K562 (cell line): ENCODE measurements around the gene PCDH9. TPM values are rescaled to one million over a fixed set of nuclear protein-coding genes. Genes with fewer than 3 reads are reported as not detected.

Experiments
- ATAC-seq: fragments of 200-7000 bp; cut with Tn5 transposase; 3 replicates; pipeline ENCODE4 v1.9.1; 2020; ENCODE audit warnings: moderate library complexity
- BruUV-seq: library from RNA; stranded (reverse); fragments of 400-500 nt; replicated peaks from 2 replicates; lab custom pipeline; 2021; lab: Mats Ljungman, UMichigan
- CTCF ChIA-PET: fragments of 300-600 bp; formaldehyde crosslinking; extraction: SDS; loops from one replicate; lab custom pipeline; 2021; ENCODE audit warnings: low intra/inter-chr PET ratio; lab: Yijun Ruan, JAX
- POLR2A ChIA-PET: fragments of 300-600, 350-650 bp; sonication (Branson Sonifier 250); formaldehyde crosslinking; extraction: SDS; loops from one replicate; lab custom pipeline; 2021; ENCODE audit warnings: antibody characterized with exemption, inconsistent platforms; lab: Yijun Ruan, JAX
- DNase-seq, 4 experiments: peaks; one replicate each; pipeline versions ENCODE4 v3.0.0 to v3.0.0-alpha.2; 2011 to 2018; ENCODE audit warnings: low spot score in 3 of 4, mixed read lengths in 3 of 4; ENCODE audit errors: extremely low read depth in 1 of 4
- FAIRE-seq: peaks from 2 replicates; lab custom pipeline; 2011; peaks lifted over from hg19 to GRCh38; lab: Jason Lieb, UNC
- H2AFZ ChIP-seq: 2 replicates; pipeline ENCODE4 v1.6.0; 2011; ENCODE audit warnings: low read depth, low read length, control low read depth, inconsistent platforms
- H3K27ac ChIP-seq: fragments of 200-600 bp; 3 replicates; pipeline ENCODE4 v1.8.0; 2011; ENCODE audit warnings: low read depth, mild to moderate bottlenecking, control low read depth, inconsistent platforms, low read length, moderate library complexity, mixed read lengths; ENCODE audit errors: extremely low read depth
- H3K27me3 ChIP-seq, 2 experiments: fragments of 300-600 bp in 1 of 2; 2 replicates in 1 of 2; 3 replicates in 1 of 2; pipeline versions ENCODE4 v1.6.0 to v1.8.0; 2011; ENCODE audit warnings: inconsistent platforms in 2 of 2, low read length in 2 of 2, mild to moderate bottlenecking in 1 of 2, mixed read lengths in 1 of 2, moderate library complexity in 1 of 2; ENCODE audit not compliant: control insufficient read depth in 2 of 2, insufficient read depth in 2 of 2
- H3K36me3 ChIP-seq: fragments of 300-600 bp; 3 replicates; pipeline ENCODE4 v1.8.0; 2011; ENCODE audit warnings: mild to moderate bottlenecking, low read length, inconsistent platforms; ENCODE audit not compliant: control insufficient read depth, insufficient read depth
- H3K4me1 ChIP-seq, 2 experiments: fragments of 200-600 bp in 1 of 2; replicated peaks in 1 of 2; 2 replicates in 1 of 2; 3 replicates in 1 of 2; pipeline versions ENCODE4 v1.5.1 to v1.8.0; 2011; ENCODE audit warnings: inconsistent platforms in 2 of 2, low read length in 2 of 2, mild to moderate bottlenecking in 1 of 2, mixed read lengths in 1 of 2, moderate library complexity in 1 of 2; ENCODE audit not compliant: control insufficient read depth in 2 of 2, insufficient read depth in 2 of 2
- H3K4me2 ChIP-seq: 2 replicates; pipeline ENCODE4 v1.6.1; 2011; ENCODE audit warnings: low read length, control low read depth, inconsistent platforms, mixed read lengths; ENCODE audit not compliant: insufficient read depth
- H3K4me3 ChIP-seq: fragments of 200-600 bp; sonication (generic), shearing (Covaris generic); 2 replicates; pipeline ENCODE4 v1.5.1; 2016; ENCODE audit warnings: control low read depth, inconsistent platforms
- H3K79me2 ChIP-seq: fragments of 200-600 bp; 3 replicates; pipeline ENCODE4 v1.8.0; 2011; ENCODE audit warnings: low read length, inconsistent platforms; ENCODE audit not compliant: control insufficient read depth, insufficient read depth
- H3K9ac ChIP-seq, 2 experiments: 2 replicates each; pipeline versions ENCODE4 v1.6.0 to v1.6.1; 2011; ENCODE audit warnings: low read depth in 2 of 2, low read length in 2 of 2, control low read depth in 1 of 2, inconsistent platforms in 1 of 2, mild to moderate bottlenecking in 1 of 2, mixed read lengths in 1 of 2; ENCODE audit not compliant: insufficient read depth in 1 of 2
- H3K9me1 ChIP-seq: one replicate; pipeline ENCODE4 v1.6.0; 2011; ENCODE audit warnings: inconsistent platforms, mild to moderate bottlenecking, low read length, moderate library complexity; ENCODE audit not compliant: control insufficient read depth, insufficient read depth
- H3K9me3 ChIP-seq: replicated peaks from 2 replicates; pipeline ENCODE4 v1.5.1; 2011; ENCODE audit warnings: low read depth, low read length, inconsistent platforms; ENCODE audit not compliant: control insufficient read depth, insufficient read depth
- H4K20me1 ChIP-seq: replicated peaks from 2 replicates; pipeline ENCODE4 v1.6.1; 2011; ENCODE audit warnings: low read length, inconsistent platforms, mixed read lengths; ENCODE audit not compliant: control insufficient read depth, insufficient read depth
- BACH1 ChIP-seq: fragments of 200-800 bp; sonication (Bioruptor generic); IDR thresholded peaks from 2 replicates; pipeline ENCODE4 v1.6.1; 2016; ENCODE audit warnings: missing genetic modification characterization, missing compliant biosample characterization
- CBFA2T2 ChIP-seq: fragments of 450-650 bp; conservative IDR thresholded peaks from 2 replicates; pipeline ENCODE4 v1.6.1; 2017; ENCODE audit warnings: mild to moderate bottlenecking
- GABPB2 ChIP-seq: fragments of 250-450 bp; sonication (Bioruptor Pico); conservative IDR thresholded peaks from 2 replicates; pipeline ENCODE4 v1.5.1; 2021; ENCODE audit warnings: mild to moderate bottlenecking
- HDGF ChIP-seq: fragments of 450-650 bp; IDR thresholded peaks from 2 replicates; pipeline ENCODE4 v1.6.1; 2016
- HNRNPLL ChIP-seq: fragments of 200-400 bp; formaldehyde crosslinking; IDR thresholded peaks from 2 replicates; pipeline ENCODE4 v1.6.1; 2017; ENCODE audit warnings: low read length, low read depth, mild to moderate bottlenecking; ENCODE audit not compliant: poor library complexity, severe bottlenecking
- KDM4B ChIP-seq, 2 experiments: fragments of 450-650 bp in 1 of 2; sonication (generic) in 1 of 2; IDR thresholded peaks; 2 replicates each; pipeline ENCODE4 v1.6.1; 2016 to 2017; ENCODE audit warnings: borderline replicate concordance in 2 of 2, antibody characterized with exemption in 1 of 2, low read depth in 1 of 2, mild to moderate bottlenecking in 1 of 2
- NCOA2 ChIP-seq, 2 experiments: fragments of 450-650 bp; IDR thresholded peaks; 2 replicates each; pipeline ENCODE4 v1.6.1; 2018; ENCODE audit warnings: mild to moderate bottlenecking in 2 of 2, moderate library complexity in 1 of 2; ENCODE audit not compliant: partially characterized antibody in 2 of 2
- RHOXF2B ChIP-seq: fragments of 250-450 bp; sonication (Bioruptor Pico); conservative IDR thresholded peaks from 2 replicates; pipeline ENCODE4 v1.5.1; 2021
- ZNF785 ChIP-seq: fragments of 250-450 bp; sonication (Bioruptor Pico); IDR thresholded peaks from 2 replicates; pipeline ENCODE4 v1.4.0; 2020; ENCODE audit warnings: mild to moderate bottlenecking
- in situ Hi-C: fragments of 300-500 bp; cut with MboI; formaldehyde crosslinking; loops from 4 replicates; pipeline ENCODE4 v1.15.0; 2018; ENCODE audit warnings: inconsistent platforms, mixed read lengths
- intact Hi-C: fragments of 100-400 bp; cut with micrococcal nuclease; formaldehyde crosslinking; loops from 2 replicates; pipeline ENCODE4 v1.14.2; 2022
- polyA plus RNA-seq, 8 experiments: library from polyadenylated mRNA; depleted of rRNA in 4 of 8; stranded (reverse) in 5 of 8; unstranded in 3 of 8; fragments of >200 nt; fragmentation: Nextera tagmentation in 2 of 8; fragmentation: Illumina TruSeq in 1 of 8; extraction: Ambion mirVana in 2 of 8; extraction: Trizol in 1 of 8; gene quantifications; 2 replicates each; pipeline versions ENCODE4 v1.2.1 to v1.2.3, GENCODE V29; 2011 to 2014; ENCODE audit warnings: inconsistent platforms in 1 of 8, missing spikeins in 1 of 8
- total RNA-seq, 7 experiments: library from RNA; depleted of rRNA in 6 of 7; stranded (reverse); fragments of >200 nt in 6 of 7; fragmentation: Illumina TruSeq in 2 of 7; extraction: Trizol in 2 of 7; gene quantifications; 2 replicates each; pipeline versions ENCODE4 v1.2.1 to v1.2.3, GENCODE V29; 2011 to 2021; ENCODE audit warnings: low replicate concordance in 1 of 7
- TF ChIP-seq, protein P1 (sequence below): fragments of 450-650 bp; formaldehyde crosslinking; IDR thresholded peaks from 2 replicates; pipeline ENCODE4 v1.4.0; 2022; ENCODE audit warnings: mild to moderate bottlenecking, moderate library complexity

PCDH9 gene
- total and polyA plus RNA-seq, 9 of the 15 experiments (the other 6 are each of a cell fraction or from before 2014, with no cell fraction given), result 1.1 to 6.7 (median 4.9) TPM

- DNase-seq, result no peak
- in situ Hi-C loops (no loop called here), intact Hi-C loops (no loop called here)
- FAIRE-seq, result no peak
- Histone ChIP-seq H3K9ac (no peak overlapping the region), H3K27ac (no peak overlapping the region), H3K4me2 (no peak overlapping the region), H2AFZ (no peak overlapping the region), H3K79me2 (no peaks in the 10 kb centered on the region), H3K4me1 (no peaks in the 10 kb centered on the region), H4K20me1 (no peaks in the 10 kb centered on the region), H3K27me3 (no peaks in the 10 kb centered on the region), H3K4me3 (no peak overlapping the region), H3K9me3 (no peaks in the 10 kb centered on the region), H3K9me1 (no peaks in the 10 kb centered on the region), H3K36me3 (no peaks in the 10 kb centered on the region)
- ATAC-seq, result no peak
- ChIA-PET POLR2A (no interaction called here), CTCF (no interaction called here)
- TF ChIP-seq, protein P1, sequence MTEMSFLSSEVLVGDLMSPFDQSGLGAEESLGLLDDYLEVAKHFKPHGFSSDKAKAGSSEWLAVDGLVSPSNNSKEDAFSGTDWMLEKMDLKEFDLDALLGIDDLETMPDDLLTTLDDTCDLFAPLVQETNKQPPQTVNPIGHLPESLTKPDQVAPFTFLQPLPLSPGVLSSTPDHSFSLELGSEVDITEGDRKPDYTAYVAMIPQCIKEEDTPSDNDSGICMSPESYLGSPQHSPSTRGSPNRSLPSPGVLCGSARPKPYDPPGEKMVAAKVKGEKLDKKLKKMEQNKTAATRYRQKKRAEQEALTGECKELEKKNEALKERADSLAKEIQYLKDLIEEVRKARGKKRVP, result no peak
- TF ChIP-seq KDM4B (IDR thresholded peaks at IDR 0.05; ENCODE audit: borderline replicate concordance in 2 of 2, low read depth in 1 of 2) (no peak), HNRNPLL (no peak), HDGF (no peak), CBFA2T2 (no peak), BACH1 (tag) (no peak), GABPB2 (CRISPR knock-in tag) (no peak), NCOA2 (IDR thresholded peaks at IDR 0.05; ENCODE audit: partially characterized antibody in 2 of 2) (no peak), ZNF785 (CRISPR knock-in tag) (no peak), RHOXF2B (no peak)
- BruUV-seq, result no TSS peak
These were observed 729.0 kb downstream of the PCDH9 start for GRCh38 chr13:66501181-66501580.
